Activated B cell treated with CpG ODN at 0.5 μM for 24 hours (primary cell): Measurements from ENCODE around the gene DNAJC18. TPM values are rescaled to one million over a fixed set of nuclear protein-coding genes. Genes with fewer than 3 reads are reported as not detected.

ENCODE experiments used
- ATAC-seq: fragments of 200-7000 bp; cut with Tn5 transposase; one replicate; pipeline ENCODE4 v1.10.0; 2021; ENCODE audit warnings: low read depth, mild to moderate bottlenecking, moderate library complexity
- CTCF ChIA-PET: fragments of 350-600 bp; sonication (Branson Sonifier 250); formaldehyde crosslinking; loops from one replicate; lab custom pipeline; 2021; ENCODE audit warnings: antibody characterized with exemption; lab: Charles Lee
- POLR2A ChIA-PET: fragments of 350-600 bp; sonication (Branson Sonifier 250); formaldehyde crosslinking; loops from one replicate; lab custom pipeline; 2021; ENCODE audit warnings: antibody characterized with exemption; lab: Charles Lee
- DNase-seq: peaks from one replicate; pipeline ENCODE4 v3.0.0; 2022
- H3K27ac Mint-ChIP-seq: one replicate; pipeline ENCODE4 v1.8.0; 2020; ENCODE audit warnings: mixed read lengths
- H3K27me3 Mint-ChIP-seq: one replicate; pipeline ENCODE4 v1.8.0; 2021; ENCODE audit warnings: mixed read lengths
- H3K36me3 Mint-ChIP-seq: one replicate; pipeline ENCODE4 v1.8.0; 2021; ENCODE audit warnings: low read depth, mixed read lengths
- H3K4me1 Mint-ChIP-seq: one replicate; pipeline ENCODE4 v1.8.0; 2021; ENCODE audit warnings: mixed read lengths
- H3K4me3 Mint-ChIP-seq: one replicate; pipeline ENCODE4 v1.8.0; 2020; ENCODE audit warnings: mild to moderate bottlenecking, mixed read lengths
- H3K9me3 Mint-ChIP-seq: one replicate; pipeline ENCODE4 v1.8.0; 2020; ENCODE audit warnings: mixed read lengths
- CTCF ChIP-seq: fragments of 200-600 bp; IDR thresholded peaks from one replicate; pipeline ENCODE4 v1.8.0; 2022; ENCODE audit warnings: antibody characterized with exemption, mild to moderate bottlenecking
- intact Hi-C: fragments of 100-400 bp; cut with micrococcal nuclease; formaldehyde crosslinking; loops from one replicate; pipeline ENCODE4 v1.15.1; 2024
- total RNA-seq: library from RNA; stranded (reverse); gene quantifications from 2 replicates; pipeline ENCODE4 v1.2.3, GENCODE V29; 2022

DNAJC18 gene
- total RNA-seq, 1 donor from 2014 or later = 9.1 TPM

DNA sequence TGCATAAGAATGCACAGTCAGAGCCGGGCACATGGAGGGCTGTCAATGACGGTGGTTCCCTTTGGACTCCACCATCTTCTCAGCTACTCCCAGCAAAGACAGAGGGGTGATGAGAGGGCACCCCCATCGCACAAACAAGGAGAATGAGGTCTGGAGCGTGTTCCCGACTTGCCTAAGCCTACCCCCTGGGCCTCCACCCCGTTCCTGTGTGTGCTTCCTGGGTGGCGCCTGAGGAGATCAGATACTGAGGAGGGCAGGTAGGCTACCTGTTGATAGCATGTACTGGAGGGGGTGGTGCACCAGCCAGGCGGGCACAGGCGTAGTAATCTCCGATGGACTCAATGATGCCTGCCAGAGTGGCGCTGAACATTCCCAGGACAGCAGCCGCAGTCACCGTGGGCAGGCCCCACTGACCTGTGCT lies 60.4 kb downstream of the DNAJC18 start:
- POLR2A ChIA-PET = no interaction called here
- no peak for DNase-seq
- H3K4me1 Mint-ChIP-seq = peaks cover 24% of the 10 kb centered on the region
- no peak for ATAC-seq
- no peaks in the 10 kb centered on the region for H3K9me3 Mint-ChIP-seq
- H3K4me3 Mint-ChIP-seq = no peak overlapping the region
- intact Hi-C loops = no loop called here
- no peak overlapping the region for H3K27ac Mint-ChIP-seq
- peaks cover 5% of the 10 kb centered on the region for H3K36me3 Mint-ChIP-seq
- H3K27me3 Mint-ChIP-seq = no peaks in the 10 kb centered on the region
- no peak for TF ChIP-seq CTCF
- CTCF ChIA-PET = no interaction called here

- peaks cover 18% of the 10 kb centered on the region for H3K4me1 Mint-ChIP-seq
- TF ChIP-seq CTCF = no peak
- H3K9me3 Mint-ChIP-seq = no peaks in the 10 kb centered on the region
- DNase-seq (no peak), ATAC-seq (no peak)
- H3K36me3 Mint-ChIP-seq = peaks cover 12% of the 10 kb centered on the region
- ChIA-PET CTCF (interaction anchor here (0.8 to 1.3 kb wide), 2 partner anchors 14 to 36 kb away, joined by 3 to 7 read pairs; no protein-coding TSS in a partner anchor), POLR2A (interaction anchor here (0.7 kb wide), 2 partner anchors 8 to 26 kb away, joined by 3 read pairs; no protein-coding TSS in a partner anchor)
- H3K4me3 Mint-ChIP-seq = no peak overlapping the region
- no peaks in the 10 kb centered on the region for H3K27me3 Mint-ChIP-seq
- intact Hi-C loops = no loop called here
- no peak overlapping the region for H3K27ac Mint-ChIP-seq
Measured at GRCh38 chr5:139378101-139378825, 61.1 kb downstream of the DNAJC18 start.

GRCh38 chr5:139377226-139377625 lies 62.1 kb downstream of the DNAJC18 start:
- Mint-ChIP-seq H3K27ac (no peak overlapping the region), H3K27me3 (no peaks in the 10 kb centered on the region), H3K9me3 (no peaks in the 10 kb centered on the region), H3K4me1 (peaks cover 9% of the 10 kb centered on the region), H3K36me3 (peaks cover 19% of the 10 kb centered on the region), H3K4me3 (no peak overlapping the region)
- intact Hi-C loops = no loop called here
- DNase-seq (no peak), ATAC-seq (no peak)
- ChIA-PET POLR2A (interaction anchor here (0.6 kb wide), 1 partner anchor 625 kb away, joined by 3 read pairs; no protein-coding TSS in a partner anchor), CTCF (interaction anchor here (0.8 to 1.3 kb wide), 2 partner anchors 15 to 35 kb away, joined by 3 to 7 read pairs; no protein-coding TSS in a partner anchor)
- TF ChIP-seq CTCF = no peak

- ChIA-PET CTCF (no interaction called here), POLR2A (interaction anchor here (0.5 kb wide), 1 partner anchor 34 kb away, joined by 3 read pairs; no protein-coding TSS in a partner anchor)
- no peaks in the 10 kb centered on the region for H3K9me3 Mint-ChIP-seq
- H3K4me1 Mint-ChIP-seq = peaks cover 4% of the 10 kb centered on the region
- ATAC-seq = no peak
- H3K27me3 Mint-ChIP-seq = no peaks in the 10 kb centered on the region
- H3K4me3 Mint-ChIP-seq = no peak overlapping the region
- no peak for DNase-seq
- intact Hi-C loops = no loop called here
- TF ChIP-seq CTCF = no peak
- H3K36me3 Mint-ChIP-seq = peaks cover 24% of the 10 kb centered on the region
- H3K27ac Mint-ChIP-seq = no peak overlapping the region
Measured at GRCh38 chr5:139376364-139376763, 63.0 kb downstream of the DNAJC18 start.

DNA sequence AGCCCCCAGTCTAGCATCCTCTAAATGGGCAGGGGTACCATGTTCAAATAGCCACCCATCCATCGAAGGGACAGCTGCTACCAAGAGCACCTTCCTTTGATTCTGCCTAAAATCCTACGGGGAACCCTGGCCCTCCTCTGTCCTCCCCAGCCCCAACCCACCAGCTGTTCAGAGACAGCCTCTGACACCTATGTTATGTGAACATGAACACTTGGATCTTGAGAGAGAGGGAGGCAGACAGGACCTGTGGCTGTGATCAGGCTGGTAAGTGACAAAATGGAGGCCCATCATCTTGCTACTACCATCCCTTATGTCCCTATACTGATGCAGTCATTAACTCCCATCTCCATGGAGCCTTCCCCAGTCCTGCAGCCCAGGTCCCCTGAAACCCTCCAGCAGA lies 64.4 kb downstream of the DNAJC18 start:
- H3K9me3 Mint-ChIP-seq = no peaks in the 10 kb centered on the region
- H3K4me1 Mint-ChIP-seq = no peaks in the 10 kb centered on the region
- intact Hi-C loops = no loop called here
- no peak overlapping the region for H3K27ac Mint-ChIP-seq
- TF ChIP-seq CTCF = no peak
- ATAC-seq = no peak
- no peaks in the 10 kb centered on the region for H3K27me3 Mint-ChIP-seq
- H3K36me3 Mint-ChIP-seq = peaks cover 33% of the 10 kb centered on the region
- no peak overlapping the region for H3K4me3 Mint-ChIP-seq
- ChIA-PET CTCF (no interaction called here), POLR2A (no interaction called here)
- DNase-seq = no peak
